ENCODE results near the gene CYP2A6. TPM values are rescaled to one million over a fixed set of nuclear protein-coding genes. Genes with fewer than 3 reads are reported as not detected.
"Not testable (repeated sequence)": the region's sequence is repeated elsewhere in the genome, so short reads cannot be mapped to it uniquely, and the experiment has no call there.

Gene CYP2A6, protein sequence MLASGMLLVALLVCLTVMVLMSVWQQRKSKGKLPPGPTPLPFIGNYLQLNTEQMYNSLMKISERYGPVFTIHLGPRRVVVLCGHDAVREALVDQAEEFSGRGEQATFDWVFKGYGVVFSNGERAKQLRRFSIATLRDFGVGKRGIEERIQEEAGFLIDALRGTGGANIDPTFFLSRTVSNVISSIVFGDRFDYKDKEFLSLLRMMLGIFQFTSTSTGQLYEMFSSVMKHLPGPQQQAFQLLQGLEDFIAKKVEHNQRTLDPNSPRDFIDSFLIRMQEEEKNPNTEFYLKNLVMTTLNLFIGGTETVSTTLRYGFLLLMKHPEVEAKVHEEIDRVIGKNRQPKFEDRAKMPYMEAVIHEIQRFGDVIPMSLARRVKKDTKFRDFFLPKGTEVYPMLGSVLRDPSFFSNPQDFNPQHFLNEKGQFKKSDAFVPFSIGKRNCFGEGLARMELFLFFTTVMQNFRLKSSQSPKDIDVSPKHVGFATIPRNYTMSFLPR
- not detected for total RNA-seq

DNA sequence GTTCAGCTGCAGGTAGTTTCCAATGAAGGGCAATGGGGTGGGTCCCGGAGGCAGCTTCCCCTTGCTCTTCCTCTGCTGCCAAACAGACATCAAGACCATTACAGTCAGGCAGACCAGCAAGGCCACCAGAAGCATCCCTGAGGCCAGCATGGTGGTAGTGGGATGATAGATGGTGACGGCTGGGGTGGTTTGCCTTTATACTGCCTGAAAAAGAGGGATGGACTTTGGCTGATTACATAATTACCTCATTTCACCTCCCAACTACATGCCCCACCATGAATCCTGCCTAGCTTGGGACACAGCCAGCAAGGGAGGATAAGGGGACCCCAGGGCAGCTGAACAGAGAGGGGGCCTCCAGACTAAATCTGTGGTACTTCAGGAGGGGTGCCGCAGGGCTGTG, at the start of gene CYP2A6:
Gene CYP2A6 (minus strand): TSS at position 171 of the 400 bp plus-strand sequence. CDS start 21 bp downstream, at position 150.
- CTCF ChIA-PET; POLR2A ChIA-PET; intact Hi-C loops (cut with DNase I, micrococcal nuclease); ATAC-seq; H3K27ac Mint-ChIP-seq; H3K9me3 Mint-ChIP-seq (ENCODE audit: low read depth); DNase-seq; H3K4me3 Mint-ChIP-seq; H3K36me3 Mint-ChIP-seq (ENCODE audit: low read depth): not testable (repeated sequence)
- H3K4me1 Mint-ChIP-seq = peaks cover 15% of the 10 kb centered on the region
- H3K27me3 Mint-ChIP-seq = peaks cover 36% of the 10 kb centered on the region

DNA sequence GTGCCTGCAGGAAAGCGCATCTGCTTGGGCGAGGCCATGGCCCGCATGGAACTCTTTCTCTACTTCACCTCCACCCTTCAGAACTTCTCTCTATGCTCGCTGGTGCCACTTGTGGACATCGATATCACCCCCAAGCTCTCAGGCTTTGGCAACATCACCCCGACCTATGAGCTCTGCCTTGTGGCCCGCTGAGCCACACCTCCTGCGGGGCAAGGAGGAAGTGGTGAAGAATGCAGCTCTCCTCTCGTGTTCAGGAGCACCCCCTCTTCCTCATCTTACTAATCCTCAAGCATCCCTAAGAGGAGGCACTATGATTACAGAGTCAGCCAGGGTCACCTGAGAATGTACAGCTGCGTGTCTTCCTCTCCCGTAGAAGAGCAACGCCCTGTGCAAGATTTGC, 49.7 kb upstream of the CYP2A6 start:
- H3K4me3 Mint-ChIP-seq; H3K27ac Mint-ChIP-seq; POLR2A ChIA-PET; H3K36me3 Mint-ChIP-seq (ENCODE audit: low read depth); H3K9me3 Mint-ChIP-seq (ENCODE audit: low read depth); H3K27me3 Mint-ChIP-seq; intact Hi-C loops (cut with DNase I, micrococcal nuclease); CTCF ChIA-PET: not testable (repeated sequence)
- peaks cover 19% of the 10 kb centered on the region for H3K4me1 Mint-ChIP-seq
- peak; percentile 54 for DNase-seq
- ATAC-seq = peak; percentile 69

DNA sequence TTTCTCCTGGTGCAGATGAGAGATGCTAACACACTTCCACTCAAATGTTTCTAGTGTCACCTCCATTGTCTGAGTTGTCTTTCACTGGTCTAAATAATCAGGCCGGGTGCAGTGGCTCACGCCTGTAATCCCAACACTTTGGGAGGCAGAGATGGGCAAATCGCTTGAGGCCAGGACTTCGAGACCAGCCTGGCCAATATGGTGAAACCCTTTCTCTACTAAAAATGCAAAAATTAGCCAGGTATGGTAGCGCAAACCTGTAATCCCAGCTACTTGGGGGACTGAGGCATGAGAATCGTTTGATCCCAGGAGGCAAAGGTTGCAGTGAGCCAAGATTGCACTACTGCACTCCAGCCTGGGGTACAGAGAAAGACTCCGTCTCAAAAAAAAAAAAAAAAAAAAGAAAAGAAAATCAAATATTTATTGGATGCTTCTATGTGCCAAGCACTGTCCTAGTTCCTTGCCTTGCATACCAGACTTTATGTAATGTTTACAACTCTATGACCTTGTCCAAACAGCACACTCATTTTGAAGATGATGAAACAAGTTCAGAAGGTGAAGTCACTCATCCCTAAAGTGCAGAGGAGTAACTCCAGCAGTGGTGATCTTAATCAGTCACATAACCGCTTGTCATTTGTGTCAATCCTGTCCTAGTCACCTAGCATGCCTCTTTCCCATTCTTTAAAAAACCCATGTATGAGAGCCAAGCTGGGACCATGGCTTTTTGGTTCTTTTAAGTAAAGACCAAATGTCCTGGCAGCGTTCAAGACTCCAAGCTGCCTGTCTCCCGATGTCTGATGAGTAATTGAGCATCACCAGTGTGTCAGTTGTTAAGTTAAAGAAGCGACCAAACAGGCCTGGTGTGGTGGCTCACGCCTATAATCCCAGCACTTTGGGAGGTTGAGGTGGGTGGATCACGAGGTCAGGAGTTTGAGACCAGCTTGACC, 46.9 kb upstream of the CYP2A6 start:
- CTCF ChIA-PET = interaction anchor here (0.7 kb wide), 1 partner anchor 91 kb away, joined by 3 read pairs; no protein-coding TSS in a partner anchor
- H3K9me3 Mint-ChIP-seq (ENCODE audit: low read depth); POLR2A ChIA-PET; H3K36me3 Mint-ChIP-seq (ENCODE audit: low read depth); H3K4me3 Mint-ChIP-seq; DNase-seq; intact Hi-C loops (cut with DNase I, micrococcal nuclease); H3K27me3 Mint-ChIP-seq: not testable (repeated sequence)
- peak overlapping the region; percentile 27 for H3K27ac Mint-ChIP-seq
- peaks cover 19% of the 10 kb centered on the region for H3K4me1 Mint-ChIP-seq
- ATAC-seq = peak; percentile 82

DNA sequence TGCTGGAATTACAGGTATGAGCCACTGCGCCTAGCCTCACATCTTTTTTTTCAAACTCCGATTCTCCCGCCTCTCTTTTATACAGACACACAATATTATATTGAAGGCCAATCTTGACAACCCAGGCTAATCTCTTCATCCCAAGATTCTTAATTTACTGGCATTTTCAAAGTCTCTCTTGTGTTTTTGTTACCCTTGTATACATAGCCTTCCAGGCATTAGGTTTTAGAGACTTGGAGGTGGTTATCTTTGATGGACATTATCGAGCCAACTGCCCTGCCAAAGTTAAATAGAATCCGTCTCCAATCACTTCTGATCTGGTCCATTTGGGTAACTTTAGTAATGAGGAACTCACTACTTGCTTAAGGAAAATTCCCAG, 46.2 kb upstream of the CYP2A6 start:
- POLR2A ChIA-PET = no interaction called here

DNA sequence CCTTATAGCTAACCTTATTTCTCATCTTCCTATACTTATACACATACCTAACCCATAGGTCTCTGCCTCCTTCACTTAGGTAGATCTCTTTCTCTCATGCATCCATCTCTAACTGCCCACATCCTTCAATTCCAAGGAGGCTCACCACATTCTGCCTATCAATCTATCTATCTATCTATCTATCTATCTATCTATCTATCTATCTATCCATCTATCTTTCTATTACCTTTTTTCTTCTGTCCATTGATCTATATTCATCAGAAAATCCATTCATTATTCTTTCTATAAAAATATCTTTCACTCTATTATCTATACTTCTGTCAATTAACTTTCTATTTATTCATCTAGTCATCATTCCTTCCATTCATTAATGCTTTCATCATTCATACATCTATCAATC, 42.9 kb upstream of the CYP2A6 start:
- Mint-ChIP-seq H3K4me3 (no peak overlapping the region), H3K4me1 (peaks cover 8% of the 10 kb centered on the region), H3K9me3 (ENCODE audit: low read depth) (no peaks in the 10 kb centered on the region), H3K36me3 (ENCODE audit: low read depth) (no peaks in the 10 kb centered on the region), H3K27me3 (peaks cover 15% of the 10 kb centered on the region), H3K27ac (no peak overlapping the region)
- POLR2A ChIA-PET = no interaction called here
- CTCF ChIA-PET = no interaction called here
- intact Hi-C loops (cut with DNase I, micrococcal nuclease) = no loop called here
- ATAC-seq = no peak
- DNase-seq = no peak

More for the DNA sequence above, 46.2 kb upstream of the CYP2A6 start:
- intact Hi-C loops (cut with DNase I, micrococcal nuclease) = no loop called here
- H3K4me1 Mint-ChIP-seq = peaks cover 19% of the 10 kb centered on the region
- CTCF ChIA-PET = no interaction called here
- H3K4me3 Mint-ChIP-seq = no peak overlapping the region
- ATAC-seq (no peak), DNase-seq (no peak)
- H3K36me3 Mint-ChIP-seq (ENCODE audit: low read depth) = no peaks in the 10 kb centered on the region
- no peaks in the 10 kb centered on the region for H3K9me3 Mint-ChIP-seq (ENCODE audit: low read depth)
- H3K27ac Mint-ChIP-seq = no peak overlapping the region
- peaks cover 9% of the 10 kb centered on the region for H3K27me3 Mint-ChIP-seq

DNA sequence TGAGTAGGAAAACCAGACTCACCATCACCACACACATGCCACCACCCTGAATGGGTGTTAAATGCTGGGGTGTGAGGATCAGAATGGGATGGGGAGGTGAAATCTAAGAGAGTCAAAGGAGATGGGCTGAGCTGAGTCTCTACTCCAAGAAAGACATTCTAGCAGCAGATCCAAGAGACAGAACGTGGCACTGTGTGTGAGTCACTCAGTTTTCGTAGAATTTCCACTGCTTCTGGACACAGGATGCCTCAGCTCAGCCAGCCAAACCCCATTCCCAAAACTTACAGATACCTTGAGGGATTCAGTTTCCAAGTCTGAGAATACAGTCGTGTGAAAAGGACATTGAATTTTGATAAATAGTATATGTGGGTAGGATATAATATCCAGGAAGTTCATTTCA, 39.1 kb upstream of the CYP2A6 start:
- POLR2A ChIA-PET = no interaction called here
- intact Hi-C loops (cut with DNase I, micrococcal nuclease) = no loop called here
- CTCF ChIA-PET = no interaction called here
- Mint-ChIP-seq H3K27me3 (peaks cover 15% of the 10 kb centered on the region), H3K9me3 (ENCODE audit: low read depth) (no peaks in the 10 kb centered on the region), H3K36me3 (ENCODE audit: low read depth) (no peaks in the 10 kb centered on the region), H3K4me3 (no peak overlapping the region), H3K4me1 (no peaks in the 10 kb centered on the region), H3K27ac (no peak overlapping the region)
- DNase-seq (no peak), ATAC-seq (no peak)

DNA sequence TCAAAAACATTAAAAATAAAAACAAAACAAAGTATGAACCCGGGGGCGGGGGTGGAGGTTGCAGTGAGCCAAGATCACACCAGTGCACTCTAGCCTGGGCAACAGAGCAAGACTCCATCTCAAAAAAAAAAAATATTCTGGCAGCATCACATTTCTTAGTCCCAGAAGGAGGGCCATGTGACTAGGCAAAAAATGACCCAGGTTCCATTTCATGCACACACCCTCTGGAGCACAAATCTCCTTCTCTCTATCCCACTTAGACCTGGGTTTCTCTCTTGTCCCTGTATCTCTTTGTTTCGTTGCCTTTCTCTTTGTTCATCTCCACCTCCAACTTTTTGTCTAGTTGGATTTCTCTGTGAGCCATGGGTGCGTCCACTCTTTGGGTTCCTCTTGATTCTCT, 37.9 kb upstream of the CYP2A6 start:
- Mint-ChIP-seq H3K27me3 (peaks cover 13% of the 10 kb centered on the region), H3K27ac (no peak overlapping the region), H3K4me1 (no peaks in the 10 kb centered on the region), H3K36me3 (ENCODE audit: low read depth) (no peaks in the 10 kb centered on the region), H3K9me3 (ENCODE audit: low read depth) (no peaks in the 10 kb centered on the region), H3K4me3 (no peak overlapping the region)
- CTCF ChIA-PET = no interaction called here
- POLR2A ChIA-PET = no interaction called here
- ATAC-seq = no peak
- no peak for DNase-seq
- intact Hi-C loops (cut with DNase I, micrococcal nuclease) = no loop called here

DNA sequence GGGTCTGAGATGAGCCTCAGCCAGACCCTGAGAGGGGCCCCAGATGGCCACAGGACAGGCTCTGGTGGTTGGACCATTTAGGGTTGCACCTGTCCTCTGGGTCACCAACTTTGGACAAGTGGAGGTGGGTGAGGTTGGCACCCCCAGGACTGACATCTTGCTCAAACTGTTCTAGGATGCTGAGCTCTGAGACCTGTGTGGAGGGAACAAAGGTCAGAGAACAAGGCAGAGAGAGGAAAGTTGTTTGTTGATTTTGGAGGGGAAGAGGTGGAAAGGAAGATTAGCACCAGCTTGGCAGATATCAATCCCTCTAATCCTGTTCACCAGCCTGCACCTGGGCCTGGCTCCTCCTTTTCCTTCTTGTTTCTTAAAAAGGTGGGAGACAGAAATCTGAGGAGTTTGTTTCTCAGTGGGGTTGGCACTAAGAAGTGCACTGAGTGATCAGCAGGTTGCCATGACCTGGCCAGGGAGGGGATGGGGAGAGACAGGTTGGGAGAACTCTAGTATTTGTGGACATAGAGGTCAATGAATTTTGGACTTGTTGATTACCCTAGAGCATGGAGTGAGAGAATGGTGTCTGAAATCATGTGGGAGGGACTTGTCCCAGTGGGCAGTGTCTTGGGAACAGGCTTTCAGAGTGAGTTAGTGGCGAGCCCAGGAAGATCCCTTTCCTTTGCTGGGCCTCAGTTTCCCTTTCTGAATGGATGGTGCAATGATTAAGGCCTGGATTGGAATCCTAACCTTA, 34.1 kb upstream of the CYP2A6 start:
- H3K36me3 Mint-ChIP-seq (ENCODE audit: low read depth); DNase-seq; H3K4me1 Mint-ChIP-seq; POLR2A ChIA-PET; CTCF ChIA-PET; H3K27ac Mint-ChIP-seq; H3K9me3 Mint-ChIP-seq (ENCODE audit: low read depth); H3K4me3 Mint-ChIP-seq; ATAC-seq; intact Hi-C loops (cut with DNase I, micrococcal nuclease): not testable (repeated sequence)
- H3K27me3 Mint-ChIP-seq = peaks cover 21% of the 10 kb centered on the region

DNA sequence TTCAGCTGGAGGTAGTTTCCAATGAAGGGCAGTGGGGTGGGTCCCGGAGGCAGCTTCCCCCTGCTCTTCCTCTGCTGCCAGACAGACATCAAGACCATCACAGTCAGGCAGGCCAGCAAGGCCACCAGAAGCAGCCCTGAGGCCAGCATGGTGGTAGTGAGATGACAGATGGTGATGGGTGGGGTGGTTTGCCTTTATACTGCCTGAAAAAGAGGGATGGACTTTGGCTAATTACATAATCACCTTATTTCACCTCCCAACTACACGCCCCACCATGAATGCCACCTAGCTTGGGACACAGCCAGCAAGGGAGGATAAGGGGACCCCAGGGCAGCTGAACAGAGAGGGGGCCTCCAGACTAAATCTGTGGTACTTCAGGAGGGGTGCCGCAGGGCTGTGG, 31.8 kb upstream of the CYP2A6 start, which contains the start of gene CYP2A7:
Gene CYP2A7 (minus strand): TSS at position 170 of the 400 bp plus-strand sequence. CDS start 21 bp downstream, at position 149.
- POLR2A ChIA-PET = interaction anchor here (0.7 kb wide), 1 partner anchor 1476 kb away, joined by 3 read pairs; no protein-coding TSS in a partner anchor
- H3K36me3 Mint-ChIP-seq (ENCODE audit: low read depth); H3K4me3 Mint-ChIP-seq; CTCF ChIA-PET; intact Hi-C loops (cut with DNase I, micrococcal nuclease); H3K4me1 Mint-ChIP-seq; ATAC-seq; H3K27ac Mint-ChIP-seq; H3K9me3 Mint-ChIP-seq (ENCODE audit: low read depth); DNase-seq: not testable (repeated sequence)
- peaks cover 25% of the 10 kb centered on the region for H3K27me3 Mint-ChIP-seq

DNA sequence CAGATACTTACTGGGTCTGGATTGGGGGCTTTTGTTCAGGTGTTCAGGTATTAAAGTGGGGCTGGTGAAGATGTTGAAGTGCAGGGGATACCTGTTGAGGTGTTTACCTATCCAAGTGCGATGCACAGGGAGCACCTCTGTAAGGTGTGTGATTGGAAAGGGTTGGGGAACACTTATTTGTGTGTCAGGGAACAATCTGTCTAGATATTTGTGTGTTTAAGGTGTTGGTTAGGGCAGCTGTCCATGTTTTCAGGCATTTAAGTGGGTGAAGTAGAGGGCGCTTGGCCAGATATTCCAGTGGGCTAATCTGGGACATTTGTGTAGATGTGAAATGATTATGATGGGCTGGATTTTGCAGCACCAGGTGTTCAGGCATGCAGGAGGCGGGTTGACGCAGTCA, 29.1 kb upstream of the CYP2A6 start:
- H3K27ac Mint-ChIP-seq; H3K36me3 Mint-ChIP-seq (ENCODE audit: low read depth); CTCF ChIA-PET; POLR2A ChIA-PET; DNase-seq; H3K4me3 Mint-ChIP-seq; H3K9me3 Mint-ChIP-seq (ENCODE audit: low read depth); ATAC-seq; H3K4me1 Mint-ChIP-seq: not testable (repeated sequence)
- intact Hi-C loops (cut with DNase I, micrococcal nuclease) = loop anchor here in 1 of 2 experiments (5.0 kb wide), 1 partner anchor 37 kb away; no protein-coding TSS in a partner anchor
- peaks cover 31% of the 10 kb centered on the region for H3K27me3 Mint-ChIP-seq

DNA sequence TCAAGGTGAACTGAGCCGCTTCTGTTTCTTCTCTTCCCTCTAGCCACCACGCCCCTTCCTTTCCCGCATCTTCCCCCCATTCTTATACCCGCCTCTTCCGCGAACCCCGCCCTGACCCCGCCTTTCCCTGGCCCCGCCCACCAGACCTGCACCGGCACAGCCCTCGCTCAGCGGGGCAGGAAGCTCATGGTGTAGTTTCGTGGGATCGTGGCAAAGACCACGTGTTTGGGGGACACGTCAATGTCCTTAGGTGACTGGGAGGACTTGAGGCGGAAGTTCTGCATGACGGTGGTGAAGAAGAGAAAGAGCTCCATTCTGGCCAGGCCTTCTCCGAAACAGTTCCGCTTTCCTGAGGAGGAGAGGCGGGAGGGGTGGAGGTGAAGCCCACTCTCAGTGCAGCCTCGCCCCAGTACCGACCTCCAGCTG, 25.3 kb upstream of the CYP2A6 start:
- peak; percentile 99 for ATAC-seq
- peak overlapping the region; percentile 72 for H3K27ac Mint-ChIP-seq
- peaks cover 31% of the 10 kb centered on the region for H3K27me3 Mint-ChIP-seq
- H3K9me3 Mint-ChIP-seq (ENCODE audit: low read depth); H3K4me1 Mint-ChIP-seq; POLR2A ChIA-PET; H3K36me3 Mint-ChIP-seq (ENCODE audit: low read depth): not testable (repeated sequence)
- intact Hi-C loops (cut with DNase I, micrococcal nuclease) = loop anchor here (1.0 to 5.0 kb wide), 3 partner anchors 32 to 185 kb away; partner anchors contain the start of gene NUMBL (in 1 of the 2)
- H3K4me3 Mint-ChIP-seq = peak overlapping the region; percentile 55
- CTCF ChIA-PET = interaction anchor here (0.7 to 1.0 kb wide), 2 partner anchors 76 to 269 kb away, joined by 3 read pairs; no protein-coding TSS in a partner anchor
- peak; percentile 96 for DNase-seq

Data from activated CD4-positive, alpha-beta T cell treated with anti-CD3 and anti-CD28 coated beads for 36 hours (primary cell).